Measurements from ENCODE around the gene MAN1C1.

MAN1C1 gene

DNA sequence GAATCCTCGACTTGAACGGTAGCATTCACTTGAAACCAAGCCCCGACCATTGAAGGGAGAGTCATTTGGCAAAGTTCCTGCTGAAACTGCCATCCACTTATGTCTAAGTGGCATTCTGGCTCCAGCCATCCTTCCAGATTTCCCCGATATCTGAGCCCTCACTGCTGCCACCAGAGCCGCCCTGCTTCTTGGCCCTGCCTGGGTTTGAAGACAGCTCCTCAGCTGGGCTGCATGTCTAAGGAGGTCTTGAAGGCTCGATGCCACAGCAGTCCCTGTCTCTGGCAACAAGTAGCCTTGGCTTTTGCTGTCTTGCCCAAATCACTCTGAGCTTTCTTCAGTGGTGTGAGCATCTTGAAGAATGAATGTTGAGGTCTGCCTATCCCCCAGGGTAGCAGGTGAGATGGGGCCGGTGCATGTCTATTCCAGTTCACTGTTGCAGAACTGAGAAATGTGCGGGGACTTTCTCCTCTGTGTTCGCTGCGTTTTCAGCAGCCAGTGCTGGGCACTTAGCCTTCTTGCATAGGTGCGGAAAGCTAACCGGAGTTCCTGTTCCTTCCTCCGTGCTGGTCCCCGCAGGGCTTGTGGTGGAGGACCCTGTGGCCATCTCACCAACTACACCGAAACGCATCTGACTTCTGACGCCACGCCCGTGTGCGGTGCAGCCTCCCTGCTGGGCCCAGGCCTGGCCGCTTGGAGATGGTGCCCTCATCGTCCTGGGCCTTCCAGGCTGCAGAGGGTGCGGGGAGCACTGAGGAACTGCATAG lies 29.2 kb downstream of the MAN1C1 start:
- H3K27me3 ChIP-seq (ENCODE audit: insufficient read depth, low read depth), result no peaks in the 10 kb centered on the region
- H4K20me1 ChIP-seq (ENCODE audit: insufficient read depth), result no peaks in the 10 kb centered on the region
- TF ChIP-seq, protein P1, sequence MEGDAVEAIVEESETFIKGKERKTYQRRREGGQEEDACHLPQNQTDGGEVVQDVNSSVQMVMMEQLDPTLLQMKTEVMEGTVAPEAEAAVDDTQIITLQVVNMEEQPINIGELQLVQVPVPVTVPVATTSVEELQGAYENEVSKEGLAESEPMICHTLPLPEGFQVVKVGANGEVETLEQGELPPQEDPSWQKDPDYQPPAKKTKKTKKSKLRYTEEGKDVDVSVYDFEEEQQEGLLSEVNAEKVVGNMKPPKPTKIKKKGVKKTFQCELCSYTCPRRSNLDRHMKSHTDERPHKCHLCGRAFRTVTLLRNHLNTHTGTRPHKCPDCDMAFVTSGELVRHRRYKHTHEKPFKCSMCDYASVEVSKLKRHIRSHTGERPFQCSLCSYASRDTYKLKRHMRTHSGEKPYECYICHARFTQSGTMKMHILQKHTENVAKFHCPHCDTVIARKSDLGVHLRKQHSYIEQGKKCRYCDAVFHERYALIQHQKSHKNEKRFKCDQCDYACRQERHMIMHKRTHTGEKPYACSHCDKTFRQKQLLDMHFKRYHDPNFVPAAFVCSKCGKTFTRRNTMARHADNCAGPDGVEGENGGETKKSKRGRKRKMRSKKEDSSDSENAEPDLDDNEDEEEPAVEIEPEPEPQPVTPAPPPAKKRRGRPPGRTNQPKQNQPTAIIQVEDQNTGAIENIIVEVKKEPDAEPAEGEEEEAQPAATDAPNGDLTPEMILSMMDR (conservative IDR thresholded peaks at IDR 0.05; ENCODE audit: low read depth, low read length), result no peak
- H3K4me2 ChIP-seq, result no peak overlapping the region
- H3K4me1 ChIP-seq (ENCODE audit: low read depth, poor library complexity, severe bottlenecking), result peaks cover 35% of the 10 kb centered on the region
- no peak overlapping the region for H3K9ac ChIP-seq
- no peak overlapping the region for H3K27ac ChIP-seq
- H3K36me3 ChIP-seq (ENCODE audit: insufficient read depth), result no peaks in the 10 kb centered on the region
- no peak overlapping the region for H3K4me3 ChIP-seq (IDR thresholded peaks at IDR 0.05; ENCODE audit: insufficient read depth, low read depth, low read length)
- H2AFZ ChIP-seq (ENCODE audit: low read depth), result no peak overlapping the region
- H3K79me2 ChIP-seq (ENCODE audit: insufficient read depth, low read depth), result peaks cover 22% of the 10 kb centered on the region

DNA sequence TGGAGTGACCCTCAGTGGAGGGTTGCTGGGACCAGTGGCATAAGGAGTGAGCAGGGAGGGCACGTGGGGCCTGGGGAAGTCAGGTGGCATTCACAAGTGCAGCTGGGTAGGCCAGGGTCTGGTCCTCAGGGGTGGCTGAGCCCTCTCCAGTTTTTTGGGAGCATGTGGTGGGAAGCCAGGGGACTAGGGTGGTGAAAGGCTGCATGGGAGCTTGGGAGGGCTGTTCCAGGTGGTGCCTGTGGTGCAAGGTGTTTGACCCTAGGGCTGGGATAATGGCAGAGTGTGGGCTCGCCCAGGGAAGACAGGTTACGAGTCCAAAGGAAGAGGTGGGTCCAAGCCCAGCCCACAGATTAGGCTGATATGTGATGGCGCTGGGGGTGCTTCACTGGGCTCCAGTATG lies 30.5 kb downstream of the MAN1C1 start:
- TF ChIP-seq, protein P1 (conservative IDR thresholded peaks at IDR 0.05; ENCODE audit: low read depth, low read length), result no peak
- Histone ChIP-seq H3K4me2 (no peak overlapping the region), H3K9ac (no peak overlapping the region), H3K27me3 (ENCODE audit: insufficient read depth, low read depth) (no peaks in the 10 kb centered on the region), H3K36me3 (ENCODE audit: insufficient read depth) (no peaks in the 10 kb centered on the region), H4K20me1 (ENCODE audit: insufficient read depth) (no peaks in the 10 kb centered on the region), H2AFZ (ENCODE audit: low read depth) (no peak overlapping the region), H3K4me3 (IDR thresholded peaks at IDR 0.05; ENCODE audit: insufficient read depth, low read depth, low read length) (no peak overlapping the region), H3K27ac (no peak overlapping the region), H3K4me1 (ENCODE audit: low read depth, poor library complexity, severe bottlenecking) (peaks cover 22% of the 10 kb centered on the region), H3K79me2 (ENCODE audit: insufficient read depth, low read depth) (peaks cover 22% of the 10 kb centered on the region)

DNA sequence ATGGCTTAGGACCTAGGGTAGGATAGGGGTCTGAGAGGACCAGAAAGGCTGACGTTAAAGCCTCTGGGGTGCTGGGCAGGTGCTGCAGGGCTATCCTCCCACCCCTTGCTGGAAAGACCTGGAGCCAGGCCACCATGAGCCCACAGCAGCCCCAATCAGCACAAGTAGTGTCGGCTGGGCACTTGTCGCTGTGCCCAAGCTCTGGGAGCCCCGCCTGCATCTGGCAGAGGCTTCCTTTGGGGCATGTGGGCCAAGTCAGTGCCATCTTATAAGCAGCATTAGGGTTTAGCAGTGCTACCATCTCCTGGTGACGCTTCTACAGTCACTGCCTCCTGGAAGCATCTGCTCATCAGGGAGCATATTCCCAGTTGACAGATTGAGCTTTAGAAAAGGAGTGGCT lies 31.3 kb downstream of the MAN1C1 start:
- Histone ChIP-seq H3K79me2 (ENCODE audit: insufficient read depth, low read depth) (peaks cover 22% of the 10 kb centered on the region), H3K27ac (no peak overlapping the region), H3K27me3 (ENCODE audit: insufficient read depth, low read depth) (no peaks in the 10 kb centered on the region), H4K20me1 (ENCODE audit: insufficient read depth) (no peaks in the 10 kb centered on the region), H3K9ac (no peak overlapping the region), H3K4me2 (no peak overlapping the region), H3K4me1 (ENCODE audit: low read depth, poor library complexity, severe bottlenecking) (peaks cover 14% of the 10 kb centered on the region), H3K4me3 (IDR thresholded peaks at IDR 0.05; ENCODE audit: insufficient read depth, low read depth, low read length) (no peak overlapping the region), H3K36me3 (ENCODE audit: insufficient read depth) (no peaks in the 10 kb centered on the region), H2AFZ (ENCODE audit: low read depth) (no peak overlapping the region)
- TF ChIP-seq, protein P1 (conservative IDR thresholded peaks at IDR 0.05; ENCODE audit: low read depth, low read length), result no peak

DNA sequence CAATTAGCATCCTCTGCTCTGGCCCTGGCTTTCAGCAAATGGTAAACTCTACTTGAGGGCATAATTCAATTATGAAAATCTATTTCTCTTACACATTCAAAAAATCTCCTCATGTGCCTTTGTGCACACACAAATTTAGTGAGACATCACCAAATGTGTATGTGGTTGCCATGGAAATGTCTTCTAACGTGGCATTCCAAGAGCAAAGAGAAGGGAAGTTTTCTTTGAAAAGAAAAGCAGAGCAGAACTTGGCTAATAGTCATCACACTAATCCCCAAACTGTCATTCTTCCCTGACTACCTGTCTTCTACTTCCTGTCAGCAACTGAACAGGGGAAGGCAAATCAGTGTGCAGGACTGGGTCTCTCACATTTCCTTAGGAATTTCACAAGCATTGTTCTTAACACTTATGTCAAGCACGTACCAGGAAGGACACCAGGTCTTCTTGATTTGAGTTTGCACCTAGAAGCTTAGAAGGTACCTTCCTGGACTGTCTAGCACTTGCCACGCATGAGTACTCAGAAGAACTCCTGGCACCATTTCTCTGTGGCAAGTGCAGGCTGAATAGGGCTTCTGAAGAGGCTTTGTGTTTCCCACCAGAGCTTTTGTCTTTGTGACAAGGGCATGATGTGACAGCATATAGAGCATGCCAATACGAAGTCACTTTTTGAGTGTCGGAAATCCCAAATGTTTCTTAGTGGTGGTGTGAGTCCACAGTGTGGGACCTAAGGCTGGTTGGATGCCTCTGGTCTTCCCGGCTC lies 32.3 kb downstream of the MAN1C1 start:
- Histone ChIP-seq H4K20me1 (ENCODE audit: insufficient read depth) (no peaks in the 10 kb centered on the region), H3K79me2 (ENCODE audit: insufficient read depth, low read depth) (peaks cover 19% of the 10 kb centered on the region), H3K27me3 (ENCODE audit: insufficient read depth, low read depth) (no peaks in the 10 kb centered on the region), H3K4me3 (IDR thresholded peaks at IDR 0.05; ENCODE audit: insufficient read depth, low read depth, low read length) (no peak overlapping the region), H3K4me1 (ENCODE audit: low read depth, poor library complexity, severe bottlenecking) (peaks cover 4% of the 10 kb centered on the region), H3K9ac (no peak overlapping the region), H3K27ac (no peak overlapping the region), H3K36me3 (ENCODE audit: insufficient read depth) (no peaks in the 10 kb centered on the region), H2AFZ (ENCODE audit: low read depth) (no peak overlapping the region), H3K4me2 (no peak overlapping the region)
- TF ChIP-seq, protein P1 (conservative IDR thresholded peaks at IDR 0.05; ENCODE audit: low read depth, low read length), result no peak
